EL (cell line): Measurements from ENCODE around the gene EFHC2.
"Not testable (repeated sequence)": the region's sequence is repeated elsewhere in the genome, so short reads cannot be mapped to it uniquely, and the experiment has no call there.

ENCODE experiments used
- DNase-seq: peaks from one replicate; pipeline ENCODE4 v3.0.0-alpha.2; 2016

EFHC2 gene

DNA sequence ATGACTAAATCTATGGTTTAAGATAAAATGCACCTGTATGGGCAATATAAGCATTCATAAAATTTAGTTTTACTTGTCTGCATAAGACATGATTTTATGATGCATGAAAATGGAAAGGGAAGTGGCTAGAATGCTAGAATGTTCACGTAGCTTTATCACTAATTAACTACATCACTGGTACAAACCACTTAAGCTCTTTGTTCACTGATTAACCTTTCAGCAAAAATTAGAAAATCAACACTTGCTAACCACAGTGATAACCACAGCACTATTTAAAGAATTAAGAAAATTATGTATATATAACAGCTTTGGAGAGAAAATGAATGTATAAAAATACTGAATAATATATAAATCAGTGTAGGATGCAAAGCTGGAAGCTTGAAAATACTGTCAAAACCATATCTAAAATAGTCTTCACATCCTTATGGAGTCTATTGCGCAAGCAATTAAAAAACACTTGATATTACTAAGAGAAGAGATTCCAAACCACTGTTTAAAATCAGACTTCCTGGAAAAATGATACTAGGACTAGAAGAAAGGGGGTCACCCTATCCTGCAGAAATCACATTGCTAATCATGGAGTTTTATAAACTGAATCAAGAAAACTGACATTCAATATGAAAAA is 51.9 kb downstream of the EFHC2 start:
- DNase-seq = no peak

- no peak for DNase-seq
Observed at GRCh38 chrX:44290718-44291117, 52.8 kb downstream of the EFHC2 start.

GRCh38 chrX:44282753-44283152 is 60.7 kb downstream of the EFHC2 start:
- DNase-seq = no peak

DNA sequence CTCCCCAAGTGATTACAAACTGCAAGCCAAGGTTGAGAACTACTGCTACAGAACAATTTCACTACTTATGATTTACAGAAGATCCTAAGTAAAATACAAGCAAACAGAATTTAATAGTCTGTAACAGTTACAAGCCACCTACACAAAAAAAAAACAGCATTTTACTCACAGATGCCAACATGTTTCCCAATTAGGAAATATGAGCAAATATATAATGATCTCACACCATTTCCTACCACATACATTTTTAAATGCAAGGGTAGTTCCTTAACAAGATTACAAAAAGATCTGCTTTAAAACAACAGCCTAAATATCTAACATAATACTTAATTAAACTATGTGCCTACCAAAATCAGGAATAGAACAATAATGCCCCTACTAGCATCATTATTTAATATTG is 63.4 kb downstream of the EFHC2 start:
- no peak for DNase-seq

- DNase-seq = no peak
Observed at GRCh38 chrX:44274096-44274495, 69.4 kb downstream of the EFHC2 start.

- no peak for DNase-seq
Observed at GRCh38 chrX:44267861-44268260, 75.6 kb downstream of the EFHC2 start.

DNA sequence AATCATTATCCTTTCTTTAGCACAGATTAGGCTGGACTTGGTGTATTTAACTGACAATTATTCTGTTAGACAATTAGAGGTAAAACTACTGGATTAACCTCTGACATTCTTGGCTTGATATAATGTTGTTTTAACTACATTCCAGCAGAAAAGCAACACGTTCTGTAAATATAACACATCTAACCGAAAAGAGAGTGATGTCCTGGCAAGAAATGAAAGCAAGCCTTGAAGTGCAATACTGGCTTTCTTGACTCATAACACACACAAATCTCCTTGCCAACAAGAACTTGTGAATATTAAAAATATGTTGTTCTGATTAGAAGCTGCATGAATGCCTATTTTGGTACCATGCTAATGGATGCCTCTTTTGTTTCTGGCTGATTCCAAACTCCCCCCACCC is 76.4 kb downstream of the EFHC2 start:
- no peak for DNase-seq

DNA sequence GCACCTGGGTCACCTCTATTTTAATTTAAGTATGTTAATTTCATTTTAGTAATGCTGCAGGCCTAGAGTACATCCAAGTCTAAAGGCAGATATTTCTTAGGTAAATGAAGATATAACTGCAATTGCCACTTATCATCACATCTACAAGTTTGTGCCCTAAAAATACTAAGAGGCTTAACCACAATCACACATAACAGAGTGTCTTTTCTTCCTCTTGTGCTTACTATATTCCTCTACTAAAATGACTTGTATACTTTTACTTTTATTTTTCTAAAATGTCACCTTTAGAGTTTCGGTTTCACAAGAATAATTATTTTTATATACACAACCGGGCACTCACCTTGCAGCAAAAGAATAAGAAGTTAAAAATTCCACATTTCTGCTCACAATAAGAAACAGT is 77.9 kb downstream of the EFHC2 start:
- DNase-seq = no peak

- DNase-seq = no peak
Observed at GRCh38 chrX:44264936-44265335, 78.5 kb downstream of the EFHC2 start.

- no peak for DNase-seq
Observed at GRCh38 chrX:44261286-44261685, 82.2 kb downstream of the EFHC2 start.

GRCh38 chrX:44260609-44261008 is 82.9 kb downstream of the EFHC2 start:
- no peak for DNase-seq

- DNase-seq = not testable (repeated sequence)
Observed at GRCh38 chrX:44255742-44256141, 87.7 kb downstream of the EFHC2 start.

DNA sequence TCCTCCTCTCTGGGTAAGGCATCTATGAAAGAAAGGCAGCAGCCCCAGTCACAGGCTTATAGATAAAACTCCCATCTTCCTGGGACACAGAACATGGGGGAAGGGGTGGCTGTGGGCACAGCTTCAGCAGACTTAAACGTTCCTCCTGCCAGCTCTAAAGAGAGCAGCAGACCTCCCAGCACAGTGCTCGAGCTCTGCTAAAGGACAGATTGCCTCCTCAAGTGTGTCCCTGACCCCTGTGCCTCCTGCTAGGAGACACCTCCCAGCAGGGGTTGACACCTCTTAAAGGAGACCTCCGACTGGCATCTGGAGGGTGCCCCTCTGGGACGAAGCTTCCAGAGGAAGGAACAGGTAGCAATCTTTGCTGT is 89.9 kb downstream of the EFHC2 start:
- DNase-seq = no peak

DNA sequence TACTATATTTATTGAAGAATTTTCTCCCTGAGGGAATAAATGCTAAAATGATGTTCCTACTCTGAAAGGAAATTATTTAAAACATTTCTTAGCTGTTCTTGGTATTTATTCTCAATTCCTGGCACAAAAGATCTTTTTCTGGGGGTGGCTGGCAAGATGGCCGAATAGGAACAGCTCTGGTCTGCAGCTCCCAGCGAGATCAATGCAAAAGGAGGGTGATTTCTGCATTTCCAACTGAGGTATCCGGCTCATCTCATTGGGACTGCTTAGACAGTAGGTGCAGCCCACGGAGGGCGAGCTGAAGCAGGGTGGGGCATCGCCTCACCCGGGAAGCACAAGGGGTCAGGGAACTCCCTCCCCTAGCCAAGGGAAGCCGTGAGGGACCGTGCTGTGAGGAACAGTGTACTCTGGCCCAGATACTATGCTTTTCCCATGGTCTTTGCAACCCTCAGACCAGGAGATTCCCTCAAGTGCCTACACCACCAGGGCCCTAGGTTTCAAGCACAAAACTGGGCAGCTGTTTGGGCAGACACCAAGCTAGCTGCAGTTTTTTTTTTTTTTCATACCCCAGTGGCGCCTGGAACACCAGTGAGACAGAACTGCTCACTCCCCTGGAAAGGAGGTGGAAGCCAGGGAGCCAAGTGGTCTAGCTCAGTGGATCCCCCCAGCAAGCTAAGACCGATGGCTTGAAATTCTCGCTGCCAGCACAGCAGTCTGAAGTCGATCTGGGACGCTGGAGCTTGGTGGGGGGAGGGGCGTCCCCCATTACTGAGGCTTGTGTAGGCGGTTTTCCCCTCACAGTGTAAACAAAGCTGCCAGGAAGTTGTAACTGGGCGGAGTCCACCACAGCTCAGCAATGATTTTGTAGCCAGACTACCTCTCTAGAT is 90.5 kb downstream of the EFHC2 start:
- peak; percentile 45 for DNase-seq

- no peak for DNase-seq
Observed at GRCh38 chrX:44247468-44247867, 96.0 kb downstream of the EFHC2 start.

GRCh38 chrX:44246826-44247225 is 96.6 kb downstream of the EFHC2 start:
- no peak for DNase-seq

DNA sequence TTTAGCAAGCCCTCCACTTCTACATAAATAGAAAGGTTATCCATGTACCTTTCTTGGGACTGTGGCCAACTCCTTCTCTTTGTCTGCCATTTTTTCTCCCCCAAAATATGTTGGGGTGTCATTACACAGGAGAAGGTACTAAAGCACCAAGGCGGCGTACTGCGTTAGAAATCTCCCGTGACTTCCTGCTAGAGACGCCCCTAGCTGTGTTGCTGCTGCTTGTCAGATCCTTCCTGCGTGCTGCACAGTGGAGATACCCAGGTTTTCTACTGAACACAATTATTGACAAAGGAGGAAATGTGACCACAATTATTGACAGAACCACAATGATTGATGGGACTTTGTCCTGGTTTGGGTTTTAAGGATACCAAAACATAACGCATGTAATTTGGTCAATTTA is 97.7 kb downstream of the EFHC2 start:
- DNase-seq = no peak

GRCh38 chrX:44244008-44244407 is 99.5 kb downstream of the EFHC2 start:
- peak; percentile 24 for DNase-seq

- no peak for DNase-seq
Observed at GRCh38 chrX:44241546-44241945, 101.9 kb downstream of the EFHC2 start.

GRCh38 chrX:44240036-44240435 is 103.4 kb downstream of the EFHC2 start:
- no peak for DNase-seq

- no peak for DNase-seq
Observed at GRCh38 chrX:44239036-44239435, 104.4 kb downstream of the EFHC2 start.

- no peak for DNase-seq
Observed at GRCh38 chrX:44235534-44235933, 107.9 kb downstream of the EFHC2 start.

- DNase-seq = no peak
Observed at GRCh38 chrX:44234541-44234940, 108.9 kb downstream of the EFHC2 start.

DNA sequence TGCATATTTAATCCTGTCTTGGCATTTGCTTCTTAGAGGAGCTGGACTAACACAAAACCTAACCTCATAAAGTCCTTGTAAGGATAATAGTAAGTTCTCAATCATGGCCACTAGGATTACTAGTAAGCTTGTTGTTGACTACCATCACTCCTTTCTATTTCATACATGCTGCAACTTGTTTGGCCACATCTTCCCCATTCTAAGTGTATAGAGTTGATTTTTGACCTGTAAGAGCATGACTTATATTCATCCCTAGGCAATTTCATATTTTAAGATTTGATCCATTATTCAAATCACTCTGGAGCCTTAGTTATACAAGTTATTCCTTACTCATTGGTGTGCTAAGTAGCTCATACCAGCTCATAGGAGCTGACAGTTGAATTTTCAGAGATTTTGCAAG is 109.4 kb downstream of the EFHC2 start:
- DNase-seq = no peak

- DNase-seq = no peak
Observed at GRCh38 chrX:44232081-44232480, 111.4 kb downstream of the EFHC2 start.
